Suprapubic skin (tissue), 3 donors: Measurements from ENCODE around the gene TNFRSF1B.

Experiments used
- EP300 ChIP-seq: sonication (generic); formaldehyde crosslinking; IDR thresholded peaks from one replicate; pipeline ENCODE4 v1.6.1; 2017; ENCODE audit warnings: antibody characterized with exemption
- TF ChIP-seq, protein P1 (sequence below), 2 donors: fragments of 200-600 bp in 1 of 2; fragments of 450-650 bp in 1 of 2; sonication (generic) in 1 of 2; IDR thresholded peaks; one replicate each; pipeline ENCODE4 v1.5.1; 2016 to 2019; ENCODE audit warnings: antibody characterized with exemption in 2 of 2, mild to moderate bottlenecking in 1 of 2, moderate library complexity in 1 of 2

GRCh38 chr1:12145616-12146342, 21.0 kb upstream of the TNFRSF1B start:
- TF ChIP-seq, protein P1, sequence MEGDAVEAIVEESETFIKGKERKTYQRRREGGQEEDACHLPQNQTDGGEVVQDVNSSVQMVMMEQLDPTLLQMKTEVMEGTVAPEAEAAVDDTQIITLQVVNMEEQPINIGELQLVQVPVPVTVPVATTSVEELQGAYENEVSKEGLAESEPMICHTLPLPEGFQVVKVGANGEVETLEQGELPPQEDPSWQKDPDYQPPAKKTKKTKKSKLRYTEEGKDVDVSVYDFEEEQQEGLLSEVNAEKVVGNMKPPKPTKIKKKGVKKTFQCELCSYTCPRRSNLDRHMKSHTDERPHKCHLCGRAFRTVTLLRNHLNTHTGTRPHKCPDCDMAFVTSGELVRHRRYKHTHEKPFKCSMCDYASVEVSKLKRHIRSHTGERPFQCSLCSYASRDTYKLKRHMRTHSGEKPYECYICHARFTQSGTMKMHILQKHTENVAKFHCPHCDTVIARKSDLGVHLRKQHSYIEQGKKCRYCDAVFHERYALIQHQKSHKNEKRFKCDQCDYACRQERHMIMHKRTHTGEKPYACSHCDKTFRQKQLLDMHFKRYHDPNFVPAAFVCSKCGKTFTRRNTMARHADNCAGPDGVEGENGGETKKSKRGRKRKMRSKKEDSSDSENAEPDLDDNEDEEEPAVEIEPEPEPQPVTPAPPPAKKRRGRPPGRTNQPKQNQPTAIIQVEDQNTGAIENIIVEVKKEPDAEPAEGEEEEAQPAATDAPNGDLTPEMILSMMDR (IDR thresholded peaks at IDR 0.05), result no peak
- no peak for TF ChIP-seq EP300
